Caco-2 (cell line): ENCODE data around the gene ITLN1. TPM values are rescaled to one million over a fixed set of nuclear protein-coding genes. Genes with fewer than 3 reads are reported as not detected.

Source experiments
- BruUV-seq: library from RNA; stranded (reverse); fragments of 400-500 nt; replicated peaks from 2 replicates; lab custom pipeline; 2021; lab: Mats Ljungman, UMichigan
- CTCF ChIA-PET: fragments of 300-600 bp; sonication (Branson Sonifier 250); formaldehyde crosslinking; loops from one replicate; lab custom pipeline; 2022; ENCODE audit warnings: antibody characterized with exemption; lab: Charles Lee
- POLR2A ChIA-PET: fragments of 300-600 bp; sonication (Branson Sonifier 250); formaldehyde crosslinking; loops from one replicate; lab custom pipeline; 2022; ENCODE audit warnings: antibody characterized with exemption; lab: Charles Lee
- DNase-seq, 2 experiments: peaks; one replicate each; pipeline versions ENCODE4 v3.0.0 to v3.0.0-alpha.2; 2020 to 2022
- H3K27me3 ChIP-seq: replicated peaks from 2 replicates; pipeline ENCODE4 v1.6.0; 2011; ENCODE audit warnings: low read length; ENCODE audit not compliant: control insufficient read depth, insufficient read depth
- H3K36me3 ChIP-seq: 2 replicates; pipeline ENCODE4 v1.5.1; 2011; ENCODE audit warnings: low read length; ENCODE audit not compliant: control insufficient read depth, insufficient read depth
- H3K4me1 ChIP-seq: fragments of 250-450 bp; sonication (Bioruptor Pico); 2 replicates; pipeline ENCODE4 v1.5.1; 2020; ENCODE audit warnings: mild to moderate bottlenecking
- H3K4me3 ChIP-seq: 2 replicates; pipeline ENCODE4 v1.5.1; 2011; ENCODE audit warnings: low read depth, mild to moderate bottlenecking, control low read depth, low read length
- H3K9me3 ChIP-seq: fragments of 250-450 bp; sonication (Bioruptor Pico); 2 replicates; pipeline ENCODE4 v1.5.1; 2020; ENCODE audit warnings: mild to moderate bottlenecking, moderate library complexity
- H3K27ac Mint-ChIP-seq: one replicate; pipeline ENCODE4 v1.8.0; 2022; ENCODE audit warnings: mixed read lengths; ENCODE audit not compliant: unreplicated experiment
- H3K27me3 Mint-ChIP-seq: one replicate; pipeline ENCODE4 v1.8.0; 2022; ENCODE audit warnings: mixed read lengths; ENCODE audit not compliant: insufficient read depth, unreplicated experiment
- H3K36me3 Mint-ChIP-seq: one replicate; pipeline ENCODE4 v1.8.0; 2022; ENCODE audit warnings: mild to moderate bottlenecking, mixed read lengths; ENCODE audit not compliant: insufficient read depth, unreplicated experiment
- H3K4me1 Mint-ChIP-seq: one replicate; pipeline ENCODE4 v1.8.0; 2022; ENCODE audit warnings: low read depth, mixed read lengths; ENCODE audit not compliant: unreplicated experiment
- H3K4me3 Mint-ChIP-seq: one replicate; pipeline ENCODE4 v1.8.0; 2022; ENCODE audit warnings: mild to moderate bottlenecking, moderate library complexity, mixed read lengths; ENCODE audit not compliant: unreplicated experiment
- H3K9me3 Mint-ChIP-seq: one replicate; pipeline ENCODE4 v1.8.0; 2022; ENCODE audit warnings: mixed read lengths; ENCODE audit not compliant: unreplicated experiment
- CTCF ChIP-seq, 2 experiments: fragments of 200-600 bp in 1 of 2; IDR thresholded peaks; 1 replicate in 1 of 2; 2 replicates in 1 of 2; pipeline versions ENCODE4 v1.5.1 to v1.8.0; 2011 to 2022; ENCODE audit warnings: antibody characterized with exemption in 1 of 2, control low read depth in 1 of 2, inconsistent platforms in 1 of 2, low read depth in 1 of 2, low read length in 1 of 2, mild to moderate bottlenecking in 1 of 2, moderate library complexity in 1 of 2; ENCODE audit not compliant: insufficient read depth in 1 of 2, severe bottlenecking in 1 of 2, unreplicated experiment in 1 of 2
- intact Hi-C: fragments of 100-400 bp; cut with micrococcal nuclease; formaldehyde crosslinking; loops from one replicate; pipeline ENCODE4 v1.10.0; 2022; ENCODE audit not compliant: unreplicated experiment
- total RNA-seq: library from RNA; stranded (reverse); gene quantifications from 2 replicates; pipeline ENCODE4 v1.2.3, GENCODE V29; 2022

Gene ITLN1
- total RNA-seq, 1 experiment from 2014 or later = not detected

GRCh38 chr1:160860840-160861505, 24.0 kb downstream of the ITLN1 start:
- Histone ChIP-seq H3K4me3 (no peak overlapping the region), H3K9me3 (0 out of 2 replicates have a peak, but pooled peaks cover 3% of the 10 kb centered on the region), H3K27me3 (no peaks in the 10 kb centered on the region), H3K36me3 (no peaks in the 10 kb centered on the region), H3K4me1 (peaks cover 21% of the 10 kb centered on the region)
- POLR2A ChIA-PET = no interaction called here
- H3K27ac Mint-ChIP-seq = no peak overlapping the region
- H3K9me3 Mint-ChIP-seq = no peaks in the 10 kb centered on the region
- intact Hi-C loops = no loop called here
- no peak overlapping the region for H3K4me3 Mint-ChIP-seq
- CTCF ChIA-PET = no interaction called here
- BruUV-seq = no TSS peak
- peaks cover 19% of the 10 kb centered on the region for H3K4me1 Mint-ChIP-seq
- H3K36me3 Mint-ChIP-seq = peaks cover 5% of the 10 kb centered on the region
- H3K27me3 Mint-ChIP-seq = no peaks in the 10 kb centered on the region
- no peak for TF ChIP-seq CTCF (IDR thresholded peaks at IDR 0.05; ENCODE audit: insufficient read depth in 1 of 2, low read depth in 1 of 2, low read length in 1 of 2, severe bottlenecking in 1 of 2, unreplicated experiment in 1 of 2)
- no peak for DNase-seq

- Mint-ChIP-seq H3K4me1 (peaks cover 13% of the 10 kb centered on the region), H3K4me3 (no peak overlapping the region), H3K27me3 (no peaks in the 10 kb centered on the region), H3K27ac (no peak overlapping the region), H3K9me3 (no peaks in the 10 kb centered on the region), H3K36me3 (peaks cover 5% of the 10 kb centered on the region)
- Histone ChIP-seq H3K4me1 (0 out of 2 replicates have a peak, but pooled peaks cover 3% of the 10 kb centered on the region), H3K27me3 (no peaks in the 10 kb centered on the region), H3K36me3 (no peaks in the 10 kb centered on the region), H3K4me3 (no peak overlapping the region), H3K9me3 (no peaks in the 10 kb centered on the region)
- no peak for TF ChIP-seq CTCF (IDR thresholded peaks at IDR 0.05; ENCODE audit: insufficient read depth in 1 of 2, low read depth in 1 of 2, low read length in 1 of 2, severe bottlenecking in 1 of 2, unreplicated experiment in 1 of 2)
- POLR2A ChIA-PET = no interaction called here
- CTCF ChIA-PET = no interaction called here
- DNase-seq = no peak
- intact Hi-C loops = no loop called here
- BruUV-seq = no TSS peak
Measured at GRCh38 chr1:160859166-160859565, 25.8 kb downstream of the ITLN1 start.

- H3K36me3 ChIP-seq = no peaks in the 10 kb centered on the region
- no peaks in the 10 kb centered on the region for H3K9me3 Mint-ChIP-seq
- no peaks in the 10 kb centered on the region for H3K4me1 ChIP-seq
- no peaks in the 10 kb centered on the region for H3K27me3 ChIP-seq
- TF ChIP-seq CTCF (IDR thresholded peaks at IDR 0.05; ENCODE audit: insufficient read depth in 1 of 2, low read depth in 1 of 2, low read length in 1 of 2, severe bottlenecking in 1 of 2, unreplicated experiment in 1 of 2) = no peak
- H3K27ac Mint-ChIP-seq = no peak overlapping the region
- no peaks in the 10 kb centered on the region for H3K27me3 Mint-ChIP-seq
- no peaks in the 10 kb centered on the region for H3K36me3 Mint-ChIP-seq
- no peak for DNase-seq
- H3K4me1 Mint-ChIP-seq = peaks cover 7% of the 10 kb centered on the region
- H3K4me3 ChIP-seq = no peak overlapping the region
- BruUV-seq = no TSS peak
- no peak overlapping the region for H3K4me3 Mint-ChIP-seq
- intact Hi-C loops = no loop called here
- H3K9me3 ChIP-seq = no peaks in the 10 kb centered on the region
- POLR2A ChIA-PET = no interaction called here
- CTCF ChIA-PET = no interaction called here
Measured at GRCh38 chr1:160858507-160858906, 26.5 kb downstream of the ITLN1 start.
